Measurements from ENCODE around the gene DGKD.
A peak's percentile ranks its signal among the peaks of the same experiment; 100 is the strongest.

Gene DGKD

GRCh38 chr2:233443511-233444183 is 89.4 kb downstream of the DGKD start:
- peak; percentile 37 to 54 (median 49) for DNase-seq (ENCODE audit: low read depth in 2 of 3, low spot score in 2 of 3)

GRCh38 chr2:233444501-233444900 is 90.2 kb downstream of the DGKD start:
- DNase-seq (ENCODE audit: low read depth in 2 of 3, low spot score in 2 of 3) = no peak

- DNase-seq (ENCODE audit: low read depth in 2 of 3, low spot score in 2 of 3) = no peak
These were observed 91.0 kb downstream of the DGKD start for GRCh38 chr2:233445152-233445830.

- no peak for DNase-seq (ENCODE audit: low read depth in 2 of 3, low spot score in 2 of 3)
These were observed 91.8 kb downstream of the DGKD start for GRCh38 chr2:233446121-233446520.

- DNase-seq (ENCODE audit: low read depth in 2 of 3, low spot score in 2 of 3) = no peak
These were observed 92.5 kb downstream of the DGKD start for GRCh38 chr2:233446606-233447305.

- DNase-seq (ENCODE audit: low read depth in 2 of 3, low spot score in 2 of 3) = no peak
These were observed 93.4 kb downstream of the DGKD start for GRCh38 chr2:233447506-233448219.

GRCh38 chr2:233448220-233448559 is 93.9 kb downstream of the DGKD start:
- no peak for DNase-seq (ENCODE audit: low read depth in 2 of 3, low spot score in 2 of 3)

GRCh38 chr2:233448575-233448974 is 94.3 kb downstream of the DGKD start:
- no peak for DNase-seq (ENCODE audit: low read depth in 2 of 3, low spot score in 2 of 3)

- DNase-seq (ENCODE audit: low read depth in 2 of 3, low spot score in 2 of 3) = no peak
These were observed 95.0 kb downstream of the DGKD start for GRCh38 chr2:233449081-233449901.

GRCh38 chr2:233449921-233450863 is 95.9 kb downstream of the DGKD start:
- DNase-seq (ENCODE audit: low read depth in 2 of 3, low spot score in 2 of 3) = no peak

- no peak for DNase-seq (ENCODE audit: low read depth in 2 of 3, low spot score in 2 of 3)
These were observed 96.7 kb downstream of the DGKD start for GRCh38 chr2:233450864-233451575.

- no peak for DNase-seq (ENCODE audit: low read depth in 2 of 3, low spot score in 2 of 3)
These were observed 97.7 kb downstream of the DGKD start for GRCh38 chr2:233451950-233452349.

- DNase-seq (ENCODE audit: low read depth in 2 of 3, low spot score in 2 of 3) = no peak
These were observed 99.0 kb downstream of the DGKD start for GRCh38 chr2:233453111-233453915.

- no peak for DNase-seq (ENCODE audit: low read depth in 2 of 3, low spot score in 2 of 3)
These were observed 99.6 kb downstream of the DGKD start for GRCh38 chr2:233453916-233454315.

- no peak for DNase-seq (ENCODE audit: low read depth in 2 of 3, low spot score in 2 of 3)
These were observed 100.7 kb downstream of the DGKD start for GRCh38 chr2:233455006-233455405.

- DNase-seq (ENCODE audit: low read depth in 2 of 3, low spot score in 2 of 3) = no peak
These were observed 101.2 kb downstream of the DGKD start for GRCh38 chr2:233455491-233455890.

GRCh38 chr2:233456111-233456510 is 101.8 kb downstream of the DGKD start:
- no peak for DNase-seq (ENCODE audit: low read depth in 2 of 3, low spot score in 2 of 3)

GRCh38 chr2:233456934-233457333 is 102.6 kb downstream of the DGKD start:
- no peak for DNase-seq (ENCODE audit: low read depth in 2 of 3, low spot score in 2 of 3)

Data from activated CD8-positive, alpha-beta memory T cell treated with anti-CD3 and anti-CD28 coated beads for 48 hours (primary cell).